ENCODE results near the gene SRRM2. TPM values are rescaled to one million over a fixed set of nuclear protein-coding genes. Genes with fewer than 3 reads are reported as not detected.

SRRM2 gene
- total RNA-seq, 1 donor from 2014 or later: 239 TPM

DNA sequence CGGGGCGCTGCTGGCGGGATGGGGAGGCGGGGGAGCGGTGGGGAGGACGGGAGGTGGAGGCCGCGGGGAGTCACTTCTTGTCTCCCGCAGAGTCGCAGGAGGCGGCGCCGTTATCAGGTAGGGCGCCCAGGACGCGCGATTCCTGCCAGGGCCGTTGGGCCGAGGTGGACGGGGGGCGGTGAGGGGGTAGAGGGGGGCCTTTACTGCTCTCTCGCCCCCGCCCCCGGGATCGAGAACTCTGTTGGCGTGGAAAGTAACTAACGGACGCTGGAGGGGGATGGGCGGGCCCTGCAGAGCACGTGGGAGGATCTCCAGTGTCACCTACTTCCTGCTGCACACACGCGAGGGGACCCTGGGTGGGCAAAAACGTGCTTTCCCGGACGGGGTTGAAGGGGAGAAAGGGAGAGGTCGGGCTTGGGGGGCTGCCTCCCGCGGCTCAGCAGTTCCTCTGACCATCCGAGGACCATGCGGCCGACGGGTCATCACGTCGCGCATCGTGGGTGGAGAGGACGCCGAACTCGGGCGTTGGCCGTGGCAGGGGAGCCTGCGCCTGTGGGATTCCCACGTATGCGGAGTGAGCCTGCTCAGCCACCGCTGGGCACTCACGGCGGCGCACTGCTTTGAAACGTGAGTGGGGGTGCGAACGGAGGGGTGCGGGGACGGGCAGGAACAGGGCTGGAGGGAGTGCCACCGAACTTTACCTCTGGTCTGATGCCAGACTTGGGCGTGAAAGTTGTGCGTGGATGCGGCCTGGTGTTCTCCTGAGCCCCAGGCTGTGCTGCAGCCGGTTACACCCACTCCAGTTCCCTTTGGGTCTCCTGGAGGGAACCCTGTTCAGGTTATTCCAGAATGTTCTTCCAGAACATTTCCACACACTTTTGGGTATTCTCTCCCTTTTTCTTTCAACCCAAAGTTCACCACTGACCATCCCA lies 65.2 kb downstream of the SRRM2 start:
- DNase-seq (ENCODE audit: extremely low read depth, low read depth, low spot score): no peak

GRCh38 chr16:2818272-2818876 lies 65.9 kb downstream of the SRRM2 start:
- no peak for DNase-seq (ENCODE audit: extremely low read depth, low read depth, low spot score)

DNA sequence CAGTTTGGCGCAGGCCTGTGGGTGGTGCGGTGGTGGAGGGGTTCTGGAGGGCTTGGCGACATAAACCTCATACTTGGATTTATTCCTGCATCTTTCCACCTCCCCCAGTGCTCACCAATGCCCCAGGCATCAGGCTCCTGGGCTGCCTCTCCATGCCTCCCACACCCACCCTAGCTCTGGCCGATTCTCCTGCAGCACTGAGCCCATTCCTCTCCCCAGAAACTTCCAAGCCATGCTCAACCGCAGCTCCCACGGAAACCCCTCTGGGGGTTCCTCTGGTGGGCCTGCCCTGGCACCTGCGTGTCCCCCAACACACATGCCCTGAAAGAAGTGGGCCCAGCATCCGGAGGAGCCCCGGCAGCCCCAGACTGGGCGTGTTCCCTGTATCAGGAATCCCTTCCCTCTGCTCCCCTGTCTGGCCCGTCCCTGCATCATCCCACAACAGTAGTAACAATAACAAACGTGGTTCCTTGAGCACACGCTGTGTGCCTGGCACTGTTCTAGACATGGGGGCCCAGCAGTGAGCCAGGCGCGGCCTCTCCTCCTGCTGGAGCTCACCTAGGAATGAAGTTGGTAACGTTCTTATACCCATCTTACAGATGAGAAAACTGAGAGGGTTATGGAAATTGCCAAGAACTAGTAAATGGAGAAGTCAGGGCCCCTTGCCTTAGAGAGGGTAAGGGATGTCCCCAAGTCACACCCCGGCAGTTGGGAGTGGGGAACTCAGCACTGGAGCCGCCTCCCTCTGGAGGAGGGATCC lies 66.9 kb downstream of the SRRM2 start:
- DNase-seq (ENCODE audit: extremely low read depth, low read depth, low spot score): no peak

DNA sequence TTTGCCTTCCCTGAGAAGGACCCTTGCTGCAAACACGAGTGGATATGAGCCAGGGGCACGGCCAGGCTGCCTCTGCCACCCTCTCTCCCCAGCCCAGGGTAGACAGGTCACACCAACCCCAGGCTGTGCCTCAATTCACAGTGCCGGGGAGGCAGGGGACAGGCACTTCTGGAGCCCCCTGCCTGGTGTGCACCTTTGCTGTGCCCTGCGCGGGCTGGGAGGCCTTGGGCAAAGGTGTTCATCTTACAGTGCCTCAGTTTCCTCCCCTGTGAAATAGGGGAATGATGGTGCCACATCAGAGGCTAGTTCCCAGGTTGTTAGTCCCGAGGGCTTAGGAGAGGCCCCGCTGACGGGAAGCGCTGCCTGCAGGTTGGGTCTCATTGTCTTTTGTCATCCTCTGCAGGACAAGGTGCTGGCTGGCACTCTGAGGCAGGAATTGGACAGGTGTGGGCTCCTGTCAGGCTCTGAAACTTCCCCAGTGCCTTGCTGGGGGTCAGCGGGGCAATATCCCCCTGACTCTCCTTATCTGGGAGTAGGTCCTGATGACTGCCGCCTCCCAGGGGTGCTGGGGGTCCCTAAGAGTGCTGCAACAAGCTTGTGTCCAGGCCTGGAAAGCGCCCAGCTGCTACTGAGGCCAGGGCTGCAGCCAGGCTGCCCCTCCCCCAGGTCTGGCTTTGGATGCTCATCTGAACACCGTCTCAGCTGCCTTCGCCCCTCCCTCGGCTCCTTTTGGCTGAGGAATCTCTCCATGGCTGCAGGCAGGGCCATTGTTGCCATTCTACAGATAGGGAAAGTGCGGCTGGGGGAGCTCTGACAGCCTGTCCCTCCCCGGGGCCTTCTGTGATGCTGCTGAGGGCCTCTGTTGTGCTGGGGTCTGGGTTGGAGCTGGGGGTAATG lies 67.7 kb downstream of the SRRM2 start:
- no peak for DNase-seq (ENCODE audit: extremely low read depth, low read depth, low spot score)

Other genes starting within 250 kb of the SRRM2 start
- gene ATP6V0C, start 238.7 kb upstream of the SRRM2 start, total RNA-seq: 68.0 and 126 TPM in 2 replicates
- 71.3 and 75.4 TPM in 2 replicates for gene AMDHD2, start 232.3 kb upstream of the SRRM2 start, total RNA-seq
- not detected in 2 replicates for gene CEMP1, start 221.2 kb upstream of the SRRM2 start, total RNA-seq
- 21.0 and 32.0 TPM in 2 replicates for gene PDPK1, start 214.6 kb upstream of the SRRM2 start, total RNA-seq
- 40.2 and 66.9 TPM in 2 replicates for gene KCTD5, start 70.1 kb upstream of the SRRM2 start, total RNA-seq
- 0.05 and 1.1 TPM in 2 replicates for gene PRSS27, start 32.4 kb upstream of the SRRM2 start, total RNA-seq
- gene ELOB, start 24.6 kb downstream of the SRRM2 start, total RNA-seq: 231 and 338 TPM in 2 replicates
- gene PRSS33, start 34.9 kb downstream of the SRRM2 start, total RNA-seq: not detected in 2 replicates
- gene PRSS41, start 45.8 kb downstream of the SRRM2 start, total RNA-seq: not detected in 2 replicates
- gene PRSS21, start 64.6 kb downstream of the SRRM2 start, total RNA-seq: not detected in 2 replicates
- gene ZG16B, start 77.7 kb downstream of the SRRM2 start, total RNA-seq: 0.99 TPM in 1 of 2 replicates, not detected in the other
- gene PRSS22, start 105.5 kb downstream of the SRRM2 start, total RNA-seq: 0.44 TPM in 1 of 2 replicates, not detected in the other
- gene FLYWCH2, start 130.6 kb downstream of the SRRM2 start, total RNA-seq: 81.6 and 96.0 TPM in 2 replicates
- 49.2 and 56.5 TPM in 2 replicates for gene FLYWCH1, start 159.3 kb downstream of the SRRM2 start, total RNA-seq
- gene KREMEN2, start 211.6 kb downstream of the SRRM2 start, total RNA-seq: 0.15 TPM in 1 of 2 replicates, not detected in the other
- 10.7 and 14.9 TPM in 2 replicates for gene PAQR4, start 216.7 kb downstream of the SRRM2 start, total RNA-seq
- gene PKMYT1, start 227.8 kb downstream of the SRRM2 start, total RNA-seq: 9.0 and 12.9 TPM in 2 replicates